ENCODE results near the gene SH3GL2. TPM values are rescaled to one million over a fixed set of nuclear protein-coding genes. Genes with fewer than 3 reads are reported as not detected.

The SH3GL2 gene
- total RNA-seq, result not detected
- long read RNA-seq, result 0 reads

DNA sequence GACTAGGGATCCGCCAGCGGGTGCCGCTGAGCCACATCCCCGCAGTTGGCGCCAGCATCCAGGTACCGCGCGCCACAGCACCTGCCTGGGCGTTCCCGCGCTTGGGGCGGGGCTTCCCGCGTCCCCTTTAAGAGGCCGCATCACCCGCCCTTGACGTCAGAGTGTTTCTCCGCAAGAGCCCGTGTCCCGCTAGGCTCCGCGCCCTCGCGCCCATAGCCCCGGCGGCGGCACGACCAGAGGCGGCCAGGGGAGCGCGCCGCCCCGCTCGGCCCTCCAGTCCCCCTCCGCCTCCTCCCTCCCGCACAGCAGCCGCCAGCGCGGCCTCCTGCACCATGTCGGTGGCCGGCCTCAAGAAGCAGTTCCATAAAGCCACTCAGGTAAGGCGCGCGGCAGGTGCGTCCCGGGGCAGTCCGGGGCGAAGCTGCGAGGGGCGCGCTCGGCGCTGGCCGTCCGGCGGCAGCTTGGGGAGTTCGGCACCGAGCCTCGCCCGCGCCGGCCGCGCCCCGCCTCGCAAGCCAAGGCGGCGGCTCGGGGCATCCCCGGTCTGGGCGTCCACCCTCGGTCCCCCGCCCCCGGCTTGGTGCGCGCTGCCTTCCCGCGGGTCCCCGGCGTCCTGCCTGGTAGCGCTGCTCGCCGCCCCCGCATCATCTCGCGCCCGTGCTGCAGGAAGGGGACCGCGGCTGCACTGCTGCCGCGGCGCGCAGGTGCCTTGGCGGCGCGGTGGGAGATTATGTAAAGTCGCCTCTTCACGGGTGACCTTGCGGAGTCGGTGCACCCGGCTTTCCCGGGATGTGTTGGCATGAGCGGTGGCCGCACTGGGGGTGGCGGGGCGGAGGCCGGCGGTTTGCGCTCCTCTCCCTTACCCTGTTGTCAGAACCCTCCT lies at the start of gene SH3GL2:
Gene SH3GL2, plus strand, starts transcription at position 156 of the 883 bp plus-strand sequence.
- DNase-seq (ENCODE audit: low spot score), result no peak

DNA sequence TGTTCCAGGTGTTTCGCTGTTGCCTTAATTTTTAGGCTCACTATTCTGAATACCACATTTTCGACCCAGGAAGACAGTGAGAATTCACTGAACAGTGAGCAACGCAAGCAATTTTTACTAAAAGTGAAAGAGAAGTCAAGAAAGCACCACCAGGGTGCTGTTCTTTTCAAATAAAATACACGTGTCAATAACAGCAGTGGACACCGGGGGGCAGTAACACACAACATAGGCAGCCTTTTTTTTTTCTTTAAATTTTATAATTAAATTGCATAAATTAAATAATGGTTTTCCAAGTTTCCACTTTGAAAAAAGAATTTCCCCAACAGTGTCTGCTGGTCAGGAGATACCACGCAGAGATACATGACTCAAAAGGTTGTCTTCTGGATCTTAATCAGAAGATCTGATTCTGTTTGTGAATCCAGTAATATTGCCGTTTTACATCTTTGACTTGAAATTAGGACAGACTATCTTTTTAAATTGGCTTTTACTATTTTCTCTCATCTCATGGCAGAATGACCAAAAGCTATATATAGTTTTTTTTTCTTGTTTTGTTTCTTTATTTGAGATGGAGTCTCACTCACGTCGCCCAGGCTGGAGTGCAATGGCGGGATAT lies 47.1 kb upstream of the SH3GL2 start:
- no peak for DNase-seq (ENCODE audit: low spot score)

DNA sequence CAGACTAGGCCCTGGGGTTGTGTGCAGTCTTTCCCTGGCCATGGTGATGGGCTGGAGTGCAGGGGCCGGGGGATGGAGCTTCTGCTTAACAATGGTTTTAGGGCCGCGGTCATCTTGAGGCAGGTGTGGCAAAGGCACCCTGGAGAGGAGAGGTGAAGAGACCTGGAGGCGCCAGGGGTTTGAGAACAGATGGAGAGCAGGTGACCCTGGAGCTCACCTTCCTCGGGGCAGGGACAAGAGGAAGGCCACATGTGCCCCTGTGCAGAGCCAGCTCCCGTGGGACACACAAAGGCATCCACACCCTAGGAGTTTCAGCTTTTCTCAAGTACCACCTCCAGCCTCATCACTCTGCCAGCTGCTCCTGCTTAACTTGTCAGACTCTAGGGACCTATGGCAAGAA lies 46.4 kb upstream of the SH3GL2 start:
- DNase-seq (ENCODE audit: low spot score), result no peak

DNA sequence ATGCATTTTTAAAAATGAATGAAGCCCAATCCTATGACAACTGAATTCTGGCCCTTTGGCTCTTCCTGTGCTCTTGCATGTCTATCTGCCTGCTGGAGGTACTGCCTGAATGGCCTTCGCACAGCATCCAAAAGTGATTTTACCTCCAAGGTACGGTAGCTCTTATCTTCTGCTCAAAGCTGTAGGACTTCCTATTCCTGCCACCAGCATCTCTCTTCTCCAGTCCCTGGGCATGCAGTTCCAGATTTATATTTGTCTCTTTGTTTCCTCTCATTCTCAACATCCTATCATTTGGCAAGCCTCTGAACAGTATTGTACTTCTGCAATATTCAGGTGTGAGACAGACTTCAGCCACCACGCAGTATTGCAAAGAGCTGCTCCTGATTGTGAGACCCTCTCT lies 43.7 kb upstream of the SH3GL2 start:
- DNase-seq (ENCODE audit: low spot score), result no peak

DNA sequence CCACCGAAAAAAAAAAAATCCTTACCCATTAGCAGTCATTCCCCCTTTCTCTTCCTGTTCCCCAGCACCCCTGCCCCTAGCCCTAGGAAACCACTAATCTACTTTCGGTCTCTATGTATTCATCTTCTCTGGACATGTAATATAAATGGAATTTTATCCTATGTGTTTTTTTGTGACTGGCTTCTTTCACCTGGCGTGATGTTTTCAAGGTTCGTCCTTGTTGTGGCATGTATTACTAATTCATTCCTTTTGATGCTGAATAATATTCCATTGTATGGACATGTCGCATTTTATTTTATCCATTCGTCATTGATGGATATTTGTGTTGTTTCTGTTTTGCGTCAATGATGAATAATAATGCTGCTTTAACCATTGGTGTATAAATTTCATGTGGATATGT lies 42.8 kb upstream of the SH3GL2 start:
- DNase-seq (ENCODE audit: low spot score), result no peak

DNA sequence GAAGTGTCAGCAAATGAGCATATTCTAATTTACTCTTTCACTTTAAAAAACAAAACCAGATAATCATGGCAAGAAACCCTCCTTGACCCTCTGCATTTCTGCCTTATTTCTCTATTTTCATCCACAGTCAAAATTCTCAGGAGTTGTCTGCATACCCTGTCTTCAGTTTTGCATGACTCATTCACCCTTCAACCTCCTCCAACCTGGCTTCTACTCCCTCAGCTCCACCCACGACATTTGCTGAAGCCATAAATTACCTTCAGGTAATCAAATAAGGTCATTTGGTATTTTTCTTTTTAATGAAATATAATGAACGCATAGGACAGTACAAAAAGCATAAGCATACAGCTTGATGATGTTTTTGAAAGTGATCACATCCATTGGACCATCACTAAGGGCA lies 27.8 kb upstream of the SH3GL2 start:
- DNase-seq (ENCODE audit: low spot score), result no peak

DNA sequence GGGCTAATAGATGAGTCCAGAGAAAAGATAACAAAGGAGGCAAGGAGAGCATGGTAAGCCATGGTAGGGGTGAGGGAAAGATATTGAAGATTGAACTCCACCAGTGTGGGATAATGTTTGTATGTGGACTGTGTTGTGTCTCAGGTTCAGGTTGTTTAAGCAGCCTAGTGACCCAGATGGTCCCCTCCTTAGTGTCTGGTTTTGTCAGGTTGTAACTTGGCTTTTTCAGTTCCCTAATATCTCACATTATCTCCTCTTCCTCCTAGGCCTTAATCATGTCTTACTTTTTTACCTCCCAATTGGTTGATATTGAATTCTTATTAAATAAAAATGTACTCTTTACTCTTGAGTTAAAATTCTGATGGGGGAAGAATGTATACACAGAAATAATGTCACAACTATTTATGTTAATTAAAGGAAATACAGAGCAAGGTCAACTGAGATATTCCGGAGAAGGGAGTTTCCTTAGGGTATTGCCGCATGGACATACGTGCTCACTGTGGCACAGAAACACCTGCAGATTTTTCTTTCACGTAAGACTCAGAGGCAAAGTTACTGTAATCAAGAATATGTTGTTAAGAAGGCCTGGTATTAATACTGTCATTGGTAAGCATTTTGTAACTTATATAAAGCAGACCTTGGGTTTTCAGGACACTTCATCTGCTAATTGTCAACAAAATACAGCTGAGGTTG lies 23.4 kb upstream of the SH3GL2 start:
- DNase-seq (ENCODE audit: low spot score), result no peak

DNA sequence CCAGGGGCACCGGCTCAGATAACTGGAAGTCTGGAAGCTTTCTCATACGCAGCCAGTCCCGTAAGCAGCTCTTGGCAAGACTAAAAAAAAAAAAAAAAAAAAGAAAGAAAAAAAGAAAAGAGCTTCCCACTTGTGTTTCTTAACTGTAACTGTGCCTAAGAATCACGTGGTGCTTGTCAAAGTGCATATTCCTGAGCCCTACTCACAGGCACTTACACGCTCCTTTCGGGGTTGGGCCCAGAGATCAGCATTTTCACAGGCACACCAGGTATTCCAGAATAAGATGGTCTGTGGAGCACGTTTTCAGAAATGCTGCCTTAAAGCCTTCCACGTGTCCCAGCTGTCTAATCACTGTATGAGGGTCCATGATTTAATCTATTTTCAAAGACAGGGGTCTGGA lies 22.6 kb upstream of the SH3GL2 start:
- no peak for DNase-seq (ENCODE audit: low spot score)

DNA sequence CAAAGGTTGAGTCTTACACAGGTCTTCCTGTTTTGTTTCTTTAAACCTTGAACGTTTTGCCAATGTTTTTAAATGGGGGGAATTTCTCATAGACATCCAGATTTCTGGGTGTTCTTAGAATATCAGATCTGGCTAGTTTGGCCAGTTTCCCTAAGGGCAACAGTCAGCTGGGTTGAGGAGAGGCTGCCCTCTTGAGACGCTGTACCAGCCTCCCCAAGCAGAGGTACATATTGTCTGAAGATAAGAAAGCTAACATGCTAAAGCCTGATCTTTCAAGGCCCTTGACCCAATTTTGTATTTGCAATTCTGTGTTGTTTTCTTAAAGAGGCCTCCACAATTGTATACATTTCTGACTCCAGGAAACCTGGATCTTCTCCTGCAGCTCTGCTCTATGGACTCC lies 21.9 kb upstream of the SH3GL2 start:
- no peak for DNase-seq (ENCODE audit: low spot score)

DNA sequence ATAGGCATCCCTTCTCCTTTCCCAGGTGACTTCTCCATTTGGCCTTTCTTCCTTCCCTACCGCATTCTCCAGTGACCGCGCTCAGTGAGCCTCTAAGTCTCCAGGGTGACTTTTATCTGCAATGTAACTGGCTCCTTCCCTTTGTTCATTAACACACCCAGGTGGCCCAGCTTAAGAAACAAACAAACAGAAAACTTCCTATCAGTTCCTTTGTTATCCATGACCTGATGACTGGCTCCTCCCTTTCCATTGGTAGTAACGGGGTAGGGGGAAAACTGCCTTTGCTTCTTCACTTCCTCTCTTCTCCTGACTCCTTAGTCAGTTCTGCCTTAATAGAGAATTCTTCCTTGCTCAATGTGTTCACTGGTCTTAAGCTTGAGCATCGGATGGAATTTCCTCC lies 7.0 kb upstream of the SH3GL2 start:
- DNase-seq (ENCODE audit: low spot score), result no peak

DNA sequence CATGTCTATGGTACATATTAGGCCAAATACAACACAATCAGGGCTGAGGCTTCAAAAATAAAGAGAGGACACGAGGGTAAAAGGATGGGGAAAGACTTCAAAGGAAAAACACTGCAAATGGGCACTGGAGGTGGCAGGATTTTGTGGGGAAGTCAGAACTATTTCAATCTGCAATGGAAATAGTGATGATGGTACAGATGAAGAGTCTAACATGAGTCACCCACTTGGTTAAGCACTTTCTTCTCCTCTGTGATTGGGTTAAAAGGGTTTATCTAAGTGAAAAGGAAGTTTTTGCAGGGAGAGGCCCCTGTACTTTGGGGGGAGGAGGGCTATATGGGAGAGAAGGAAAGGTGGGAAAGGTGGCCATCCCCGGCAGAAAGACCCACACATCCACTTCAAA lies 4.5 kb upstream of the SH3GL2 start:
- DNase-seq (ENCODE audit: low spot score), result no peak

DNA sequence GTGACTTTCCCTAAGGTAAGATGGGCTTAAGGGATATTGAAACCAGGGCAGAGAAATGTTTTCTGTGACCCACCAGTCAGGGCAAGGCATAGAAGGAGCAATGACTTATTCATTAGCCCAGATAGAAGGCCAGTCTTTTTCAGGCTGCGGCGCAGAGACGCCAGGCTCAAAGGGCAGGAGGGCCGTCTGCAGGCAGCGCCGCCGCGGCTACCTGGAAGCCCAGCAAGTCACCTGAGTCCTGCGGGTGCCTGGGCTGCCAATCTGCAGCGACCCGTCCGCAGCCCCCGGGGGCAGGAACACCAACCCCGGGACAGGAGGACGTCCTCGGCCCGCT lies 322 bp upstream of the SH3GL2 start:
- no peak for DNase-seq (ENCODE audit: low spot score)

DNA sequence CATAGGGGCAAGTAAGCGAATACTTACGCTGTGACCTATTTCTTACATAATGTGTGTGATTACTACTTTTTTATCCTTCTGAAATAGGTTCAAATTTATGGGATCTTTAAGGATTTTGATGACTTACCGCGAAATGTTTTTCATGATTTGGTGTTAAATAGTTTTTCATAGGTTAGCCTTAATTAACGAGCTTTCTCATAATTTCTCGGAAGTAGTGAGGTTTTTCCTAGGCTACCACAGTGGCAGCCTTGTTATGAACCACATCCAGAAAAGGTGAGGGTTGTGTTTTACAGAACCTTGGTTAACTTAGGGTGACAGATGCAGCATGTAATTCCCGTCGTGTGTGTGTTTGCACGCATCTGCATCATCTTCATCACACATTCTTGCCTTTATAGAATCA lies 1.3 kb downstream of the SH3GL2 start:
- no peak for DNase-seq (ENCODE audit: low spot score)

DNA sequence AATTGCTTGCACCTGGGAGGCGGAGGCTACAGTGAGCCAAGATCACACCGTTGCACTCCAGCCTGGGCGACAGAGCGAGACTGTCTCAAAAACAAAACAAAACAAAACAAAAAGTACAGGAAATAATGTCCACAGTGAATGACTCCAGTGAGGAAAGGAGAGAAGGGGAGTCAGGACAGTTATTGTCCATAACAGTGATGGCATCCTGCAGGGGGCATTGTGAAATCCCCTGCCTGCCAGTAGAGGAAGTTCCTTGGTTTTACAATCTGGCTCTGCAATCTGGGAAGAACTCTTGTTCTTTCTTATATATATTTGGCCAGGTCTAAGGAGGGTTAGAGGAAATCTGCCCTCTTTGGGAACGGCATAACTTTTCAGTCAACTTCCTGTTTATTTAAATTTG lies 8.2 kb downstream of the SH3GL2 start:
- no peak for DNase-seq (ENCODE audit: low spot score)

DNA sequence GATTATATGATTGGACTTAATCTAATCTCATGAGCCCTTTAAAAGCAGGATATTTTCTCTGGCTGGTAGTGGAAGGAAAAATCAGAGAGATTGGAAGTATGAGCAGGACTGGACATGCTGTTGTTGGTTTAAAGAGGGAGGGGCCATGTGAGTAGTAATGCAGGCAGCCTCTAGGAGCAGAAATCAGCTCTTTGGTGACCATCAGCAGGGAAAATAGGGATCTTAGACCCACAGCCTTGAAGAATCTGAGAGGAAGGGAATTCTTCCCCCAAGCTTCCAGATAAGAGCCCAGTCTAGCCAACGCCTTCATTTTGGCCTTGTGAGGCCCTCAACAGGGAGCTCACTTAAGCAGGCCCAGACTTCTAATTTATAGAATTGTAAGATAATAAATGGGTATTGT lies 9.5 kb downstream of the SH3GL2 start:
- DNase-seq (ENCODE audit: low spot score), result no peak

DNA sequence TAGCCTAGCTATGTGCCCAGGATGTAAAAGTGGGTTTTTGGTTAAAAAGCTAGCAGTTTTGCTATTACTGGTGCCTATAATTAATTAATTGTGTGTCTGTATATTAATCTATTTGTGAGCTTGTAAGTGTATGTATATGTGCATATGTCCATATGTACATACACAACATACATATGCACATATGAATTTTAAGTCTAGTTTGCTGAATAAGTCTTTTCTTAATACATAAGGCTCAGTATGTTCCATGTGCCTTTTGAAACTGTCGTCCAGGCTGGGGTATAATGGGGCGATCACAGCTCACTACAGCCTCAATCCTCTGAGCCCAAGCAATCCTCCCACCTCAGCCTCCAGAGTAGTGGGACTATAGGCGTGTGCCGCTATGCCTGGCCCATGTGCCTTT lies 10.1 kb downstream of the SH3GL2 start:
- no peak for DNase-seq (ENCODE audit: low spot score)

DNA sequence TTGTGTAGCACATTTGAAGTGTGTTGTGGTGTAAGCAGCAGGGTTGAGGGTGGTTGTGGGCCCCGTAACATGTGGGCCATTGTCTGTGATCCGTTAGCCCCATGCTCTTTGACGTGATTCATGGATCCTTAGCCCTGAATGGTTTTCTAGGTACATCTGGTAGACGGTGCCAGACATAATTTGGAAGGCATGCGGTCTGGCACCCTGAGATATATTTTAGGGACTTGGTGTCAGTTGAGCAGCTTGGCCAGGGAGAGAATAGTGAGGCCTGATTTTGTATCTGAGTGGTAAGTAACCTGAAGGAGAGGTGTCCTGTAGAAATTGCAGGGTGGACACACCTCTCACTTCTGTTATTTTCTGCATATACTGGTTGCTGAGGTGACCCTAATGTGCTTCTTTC lies 10.9 kb downstream of the SH3GL2 start:
- no peak for DNase-seq (ENCODE audit: low spot score)

DNA sequence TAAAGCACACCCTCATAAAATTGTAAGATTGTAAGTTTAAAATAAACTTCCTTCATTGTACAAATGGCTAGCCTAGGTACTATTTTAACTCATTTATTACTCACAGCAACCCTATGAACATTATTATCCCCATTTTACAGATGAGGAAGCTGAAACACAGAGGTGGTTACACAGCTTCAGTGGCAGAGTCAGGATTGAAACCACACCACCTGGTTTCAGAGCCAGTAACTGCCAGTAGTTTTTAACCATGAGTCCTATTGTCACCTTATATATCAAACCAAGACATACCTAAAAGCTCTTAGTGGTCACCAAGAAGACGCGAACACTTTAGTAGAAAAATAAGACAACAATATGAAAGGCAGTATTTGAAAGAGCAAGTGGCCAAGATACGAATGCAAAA lies 16.1 kb downstream of the SH3GL2 start:
- no peak for DNase-seq (ENCODE audit: low spot score)

DNA sequence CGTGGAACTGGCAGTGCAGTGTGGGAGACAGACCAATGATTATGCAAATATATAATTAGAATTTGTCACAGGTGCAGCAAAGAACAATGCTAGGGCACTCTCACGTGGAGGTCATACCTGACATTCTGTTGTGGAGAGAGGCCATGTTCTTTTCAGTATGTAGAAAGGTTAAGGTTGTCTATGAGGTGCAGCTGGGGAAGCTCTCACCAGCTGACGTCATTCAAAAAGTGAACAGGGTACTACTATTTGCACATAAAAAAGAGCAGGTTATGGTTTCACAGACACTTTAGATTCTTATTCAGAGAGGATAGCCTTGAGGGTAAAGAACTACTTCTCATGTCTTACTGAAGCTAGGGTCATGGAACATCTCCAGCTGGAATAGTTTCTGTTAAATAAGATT lies 19.1 kb downstream of the SH3GL2 start:
- no peak for DNase-seq (ENCODE audit: low spot score)

DNA sequence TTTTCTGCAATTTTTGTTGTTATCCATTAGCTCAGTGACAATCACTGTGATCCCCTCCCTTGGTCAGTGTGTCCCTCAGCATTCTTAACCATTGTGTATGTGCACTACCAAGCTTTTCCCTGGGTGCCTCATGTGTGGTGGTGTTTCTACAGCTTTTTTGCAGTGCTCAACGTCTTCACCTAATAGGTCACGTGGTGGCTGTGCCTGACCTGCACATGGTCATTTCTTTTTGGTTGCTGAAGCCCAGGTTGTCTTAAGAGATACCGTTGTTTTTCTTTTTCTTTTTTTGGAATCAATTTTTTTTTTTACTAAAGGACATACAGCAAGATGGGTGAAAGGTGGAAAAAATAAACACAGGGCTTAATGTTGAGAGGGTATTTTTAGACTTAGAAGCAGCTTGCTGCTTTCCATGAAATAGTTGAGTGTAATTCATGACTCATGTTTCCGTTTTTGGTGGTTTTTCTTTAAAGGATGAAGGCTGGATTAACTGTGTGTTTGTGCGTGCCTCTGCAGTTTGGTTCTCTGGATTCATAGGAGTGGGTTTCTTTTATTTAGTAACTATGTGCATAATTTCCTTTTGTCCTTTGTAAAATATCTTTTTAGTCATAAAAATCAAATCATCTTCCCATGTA lies 22.2 kb downstream of the SH3GL2 start:
- DNase-seq (ENCODE audit: low spot score), result no peak

DNA sequence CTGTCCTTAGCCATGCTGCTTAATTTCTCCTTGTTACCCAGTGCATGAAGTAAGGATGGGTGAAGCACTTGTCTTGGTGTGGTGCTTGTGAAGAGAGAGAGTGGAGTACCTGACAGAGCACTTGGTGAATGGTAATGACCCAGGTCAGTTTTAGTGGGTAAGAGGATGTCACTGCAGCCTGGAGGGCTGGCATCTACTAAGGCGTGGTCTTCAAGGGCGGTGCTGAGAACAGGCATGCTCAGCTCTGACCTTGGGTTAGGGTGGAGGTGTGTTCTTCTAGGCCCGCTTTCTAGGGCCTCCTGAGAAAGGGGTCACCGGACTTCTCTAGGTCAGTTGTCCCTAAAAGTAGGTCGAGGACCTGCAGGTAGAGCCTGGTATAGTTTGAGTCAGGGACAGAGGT lies 25.7 kb downstream of the SH3GL2 start:
- no peak for DNase-seq (ENCODE audit: low spot score)
